ENCODE results near the gene KANSL1.

Gene KANSL1

DNA sequence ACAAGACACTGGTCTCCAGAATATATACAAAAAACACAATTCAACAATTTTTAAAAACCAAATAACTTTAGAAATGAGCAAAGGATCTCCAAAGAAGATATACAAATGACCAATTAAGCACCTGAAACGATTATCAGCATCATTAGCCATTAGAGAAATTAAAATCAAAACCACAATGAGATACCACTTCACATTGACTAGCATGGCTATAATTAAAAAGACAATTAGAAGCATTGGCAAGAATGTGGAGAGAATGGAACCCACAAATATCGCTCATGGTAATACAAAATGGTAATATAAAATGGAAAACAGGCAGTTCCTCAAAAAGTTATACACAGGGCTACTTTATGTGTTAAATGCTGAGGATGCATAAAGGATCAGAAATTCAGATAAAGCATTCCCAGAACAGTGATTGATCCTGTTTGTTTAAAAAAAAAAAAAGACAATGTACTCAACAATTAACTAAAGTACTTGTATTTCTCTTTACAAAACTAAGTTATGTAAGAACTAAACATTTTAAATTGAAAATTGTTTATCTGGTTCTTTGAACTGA is 52.5 kb downstream of the KANSL1 start:
- no peak for DNase-seq (ENCODE audit: low read depth)

DNA sequence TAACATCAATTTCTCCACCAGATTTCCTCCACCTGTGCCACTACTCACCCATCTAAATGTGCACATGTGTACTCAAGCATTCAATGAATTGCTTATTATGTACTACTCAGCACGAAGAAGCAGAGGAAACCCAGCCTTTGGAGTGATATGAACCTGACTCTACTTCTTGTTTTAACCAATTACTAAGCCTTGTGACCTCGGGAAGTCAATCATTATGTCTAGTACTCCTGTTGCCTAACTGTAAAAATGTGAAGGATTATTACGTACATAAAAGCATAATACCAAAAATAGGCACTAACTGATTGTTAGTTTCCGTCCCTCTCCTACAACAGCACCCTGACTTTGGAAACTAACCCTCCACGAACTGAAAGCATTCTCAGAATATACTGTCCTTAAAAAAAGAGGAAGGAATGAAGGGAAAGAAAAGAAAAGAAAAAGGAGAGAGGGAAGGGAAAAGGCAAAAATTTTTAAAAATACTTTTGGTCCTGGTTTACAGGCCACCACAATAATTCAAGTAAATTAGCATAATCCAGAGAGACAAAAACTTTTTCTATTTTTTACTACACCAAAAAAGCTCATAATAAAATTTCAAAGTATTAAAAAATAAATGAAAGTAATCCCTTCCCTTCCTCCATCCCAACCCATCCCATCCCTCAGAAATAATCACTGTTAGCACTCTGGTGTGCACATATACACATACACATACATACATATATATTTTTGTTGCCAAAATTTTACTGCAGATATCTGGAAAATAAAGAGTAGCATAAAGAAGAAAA is 53.6 kb downstream of the KANSL1 start:
- no peak for DNase-seq (ENCODE audit: low read depth)

DNA sequence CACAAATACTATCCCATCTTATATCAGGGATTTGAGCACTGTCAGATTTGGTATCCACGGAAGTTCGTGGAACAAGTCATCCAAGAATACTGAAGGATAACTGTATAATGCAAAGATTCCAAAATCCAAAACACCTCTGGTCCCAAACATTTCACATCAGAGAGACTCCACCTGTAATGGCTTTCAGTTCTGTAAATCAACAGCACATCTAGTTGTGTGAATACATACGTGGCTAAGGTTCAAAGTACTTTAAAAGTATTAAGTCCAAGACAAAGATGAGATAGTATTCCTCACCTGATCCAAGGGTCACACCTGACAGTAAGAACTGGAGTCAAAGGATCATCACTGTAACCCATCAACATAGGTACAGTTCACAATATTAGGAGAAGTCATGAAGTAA is 54.8 kb downstream of the KANSL1 start:
- no peak for DNase-seq (ENCODE audit: low read depth)

DNA sequence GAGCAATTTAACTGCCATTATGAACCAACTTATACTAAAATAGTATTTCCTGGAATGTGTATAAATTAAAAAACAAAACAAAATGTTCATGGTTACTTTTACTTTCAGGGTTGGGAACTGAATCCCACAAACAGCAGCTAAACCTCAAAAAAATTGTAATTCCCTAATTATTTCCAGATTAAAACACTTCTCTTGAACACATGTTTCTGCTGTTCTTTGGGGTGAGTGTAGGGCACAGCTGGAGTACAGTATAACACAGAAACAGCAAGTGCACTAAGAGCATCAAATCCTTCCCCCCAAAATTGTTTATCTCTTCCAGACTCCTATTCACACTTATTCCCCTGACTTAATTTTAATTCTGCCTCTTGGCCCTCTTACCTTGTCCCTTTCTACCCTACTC is 56.4 kb downstream of the KANSL1 start:
- no peak for DNase-seq (ENCODE audit: low read depth)

DNA sequence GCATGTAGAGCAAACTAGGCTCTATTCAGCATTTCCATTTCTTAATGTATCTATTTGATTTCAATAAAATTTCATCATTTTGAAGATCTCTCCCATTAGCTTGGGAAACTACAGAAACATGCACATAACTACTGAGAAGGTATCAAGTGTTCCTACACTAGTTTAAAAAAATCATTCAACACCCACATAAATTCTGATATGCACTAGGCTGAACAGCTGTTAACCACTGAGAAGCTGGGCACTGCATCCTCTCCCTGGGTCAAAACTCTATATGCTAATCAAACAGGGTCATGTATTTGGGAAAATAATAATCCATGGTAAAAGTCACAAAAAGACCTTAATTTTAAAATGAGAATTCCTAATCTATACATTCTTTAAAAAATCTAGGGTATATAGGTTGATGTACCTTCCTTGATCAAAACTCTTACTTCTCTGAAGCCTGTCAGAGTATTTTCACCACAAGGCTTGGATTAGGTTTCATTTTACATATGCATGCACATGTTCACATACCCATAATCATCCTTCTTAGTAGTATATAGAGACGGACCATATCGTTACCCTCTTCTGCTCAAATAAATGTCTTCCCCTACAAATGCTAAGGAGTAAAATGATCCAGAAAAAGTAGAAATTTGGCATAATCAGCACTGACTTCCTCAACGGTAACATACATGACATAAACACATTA is 57.2 kb downstream of the KANSL1 start:
- DNase-seq (ENCODE audit: low read depth) = no peak

DNA sequence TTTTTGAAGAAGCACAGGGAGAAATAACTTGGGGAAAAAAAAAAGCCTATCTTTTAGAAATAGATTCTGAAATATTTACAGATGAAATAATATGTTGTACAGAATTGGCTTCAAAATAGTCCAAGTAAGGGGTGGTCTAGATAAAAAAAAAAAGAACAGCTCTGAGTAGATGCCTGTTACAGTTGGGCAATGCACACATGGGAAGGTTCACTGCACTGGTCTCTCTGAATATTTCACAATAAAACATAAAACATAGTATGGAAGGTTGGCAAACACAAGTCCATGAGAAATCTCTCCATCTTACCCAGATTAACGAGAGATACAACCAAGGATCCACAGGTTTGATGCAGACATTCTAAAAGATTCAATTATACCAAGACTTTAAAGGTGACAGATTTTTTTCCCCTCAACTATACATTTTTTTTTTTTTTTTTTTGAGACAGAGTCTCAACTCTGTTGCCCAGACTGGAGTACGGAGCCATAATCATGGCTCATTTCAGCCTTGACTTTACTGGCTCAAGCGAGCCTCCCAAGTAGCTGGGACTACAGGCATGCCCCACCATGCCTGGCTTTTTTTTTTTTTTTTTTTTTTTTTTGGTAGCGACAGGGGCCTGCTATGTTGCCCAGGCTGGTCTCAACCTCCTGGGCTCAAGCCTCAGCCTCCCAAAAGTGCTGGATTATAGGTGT is 58.0 kb downstream of the KANSL1 start:
- DNase-seq (ENCODE audit: low read depth) = no peak

DNA sequence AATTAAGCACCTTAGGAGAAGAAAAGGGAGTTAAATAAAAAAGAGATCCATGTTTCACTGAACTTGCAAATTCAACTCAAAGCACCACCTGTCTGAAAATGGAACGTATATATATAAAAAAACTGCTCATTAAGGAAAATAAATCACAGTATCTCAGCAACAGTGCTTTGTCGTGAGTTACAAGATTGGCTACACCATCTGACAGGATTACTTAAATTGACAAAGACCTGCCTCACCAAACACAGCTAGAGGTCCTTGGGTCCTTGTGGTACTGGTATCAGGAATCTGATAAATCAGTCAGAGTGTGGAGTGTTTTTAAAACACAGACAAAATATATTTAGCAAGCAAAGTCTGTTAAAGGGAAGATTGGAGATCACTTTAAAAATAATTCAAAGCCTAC is 63.9 kb downstream of the KANSL1 start:
- DNase-seq (ENCODE audit: low read depth) = no peak

DNA sequence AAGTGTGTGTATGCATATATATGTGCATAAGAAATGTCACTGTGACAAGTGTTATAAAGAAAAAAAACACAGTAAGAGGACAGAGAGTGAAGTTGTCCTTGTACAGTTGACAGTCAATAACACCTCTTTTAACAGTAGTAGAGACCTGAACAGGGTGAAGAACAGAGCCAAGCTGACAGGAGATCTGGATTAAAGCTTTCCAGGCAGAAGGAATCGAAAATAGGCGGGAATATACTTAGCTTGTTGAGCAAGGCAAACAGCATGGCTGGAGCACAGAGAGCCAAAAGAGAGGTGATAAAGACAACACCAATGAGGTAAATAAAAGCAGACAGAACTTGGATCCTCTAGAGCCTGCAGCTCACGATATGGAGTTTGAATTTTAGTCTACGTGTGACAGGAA is 64.8 kb downstream of the KANSL1 start:
- no peak for DNase-seq (ENCODE audit: low read depth)

DNA sequence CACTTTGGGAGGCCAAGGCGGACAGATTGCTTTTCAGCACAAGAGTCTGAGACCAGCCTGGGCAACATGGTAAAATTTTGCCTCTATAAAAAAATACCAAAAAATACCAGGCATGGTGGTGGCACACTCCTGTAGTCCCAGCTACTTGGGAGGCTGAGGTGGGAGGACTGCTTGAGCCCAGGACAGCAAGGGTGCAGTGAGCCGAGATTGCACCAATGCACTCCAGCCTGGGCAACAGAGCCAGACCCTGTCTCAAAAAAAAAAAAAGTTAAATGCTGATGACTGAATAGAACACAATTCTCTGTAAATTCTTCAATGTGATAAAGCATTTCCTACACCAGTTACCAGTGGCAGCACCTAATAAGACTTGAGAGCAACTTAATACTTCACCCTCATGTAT is 65.7 kb downstream of the KANSL1 start:
- DNase-seq (ENCODE audit: low read depth) = no peak

DNA sequence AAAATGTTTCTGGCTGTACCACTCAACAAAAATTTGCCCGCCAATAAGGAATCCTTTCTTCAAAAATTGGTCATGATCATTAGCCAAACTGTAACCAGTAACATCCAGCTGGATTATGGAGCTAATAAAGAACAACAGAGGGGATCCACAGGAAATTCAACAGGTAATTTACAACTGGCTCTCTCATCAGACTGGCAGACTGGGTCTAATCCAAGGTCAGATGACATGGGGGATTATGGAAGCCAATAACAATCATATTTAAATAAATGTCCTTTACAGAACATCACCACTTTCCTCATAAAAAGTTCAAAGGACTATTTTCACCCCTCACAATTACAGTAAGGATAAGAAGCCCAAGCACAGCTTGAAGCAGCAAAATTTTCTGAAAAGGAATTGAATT is 66.4 kb downstream of the KANSL1 start:
- DNase-seq (ENCODE audit: low read depth) = no peak

DNA sequence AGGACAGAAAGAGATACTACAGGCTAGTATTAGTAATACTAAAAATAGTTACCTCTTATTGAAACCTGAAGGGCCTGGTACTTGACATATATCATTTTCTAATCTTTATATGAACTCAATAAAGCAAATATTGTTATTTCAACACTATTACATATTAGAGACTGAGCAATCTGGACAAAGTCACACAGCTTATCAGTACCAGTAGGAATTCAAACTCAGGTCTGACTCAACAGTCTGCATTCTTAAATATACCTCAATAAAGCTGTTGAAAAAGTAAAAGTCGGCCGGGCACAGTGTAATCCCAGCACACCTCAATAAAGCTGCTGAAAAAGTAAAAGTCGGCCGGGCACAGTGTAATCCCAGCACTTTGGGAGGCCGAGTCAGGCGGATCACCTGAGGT is 67.4 kb downstream of the KANSL1 start:
- DNase-seq (ENCODE audit: low read depth) = no peak

DNA sequence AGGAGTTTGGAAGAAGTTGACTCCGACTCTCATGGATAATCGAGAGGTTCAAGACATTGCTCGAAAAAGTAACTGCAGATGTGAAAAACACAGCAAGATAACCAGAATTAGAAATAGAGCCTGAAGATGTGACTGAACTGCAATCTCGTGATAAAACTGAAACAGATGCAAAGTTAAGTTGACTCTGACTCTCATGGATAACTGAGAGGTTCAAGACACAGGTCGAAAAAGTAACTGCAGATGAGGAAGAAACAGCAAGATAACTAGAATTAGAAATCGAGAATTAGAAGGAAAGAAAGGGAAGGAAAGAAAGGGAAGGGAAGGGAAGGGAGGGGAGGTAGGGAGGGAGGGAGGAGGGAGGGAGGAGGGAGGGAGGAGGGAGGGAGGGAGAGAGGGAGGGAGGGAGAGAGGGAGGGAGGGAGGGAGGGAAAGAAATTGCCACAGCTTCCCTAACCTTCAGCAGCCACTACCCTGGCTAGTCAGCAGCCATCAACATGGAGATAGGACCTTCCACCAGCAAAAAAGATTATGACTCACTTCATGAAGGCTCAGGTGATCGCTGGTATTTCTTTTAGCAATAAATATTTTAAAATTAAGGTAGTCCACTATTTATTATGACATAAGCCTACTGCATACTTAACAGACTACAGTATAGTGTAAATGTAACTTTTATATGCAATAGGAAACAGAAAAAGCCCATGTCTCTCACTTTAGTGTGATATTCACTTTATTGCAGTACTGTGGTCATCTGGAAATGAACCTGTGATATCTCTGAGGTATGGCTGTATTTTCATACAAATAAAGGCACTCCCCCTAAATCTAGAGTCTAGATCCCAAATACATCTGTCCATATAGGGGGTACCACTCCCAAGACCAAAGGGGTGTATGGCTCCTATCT is 68.3 kb downstream of the KANSL1 start:
- DNase-seq (ENCODE audit: low read depth) = no peak

DNA sequence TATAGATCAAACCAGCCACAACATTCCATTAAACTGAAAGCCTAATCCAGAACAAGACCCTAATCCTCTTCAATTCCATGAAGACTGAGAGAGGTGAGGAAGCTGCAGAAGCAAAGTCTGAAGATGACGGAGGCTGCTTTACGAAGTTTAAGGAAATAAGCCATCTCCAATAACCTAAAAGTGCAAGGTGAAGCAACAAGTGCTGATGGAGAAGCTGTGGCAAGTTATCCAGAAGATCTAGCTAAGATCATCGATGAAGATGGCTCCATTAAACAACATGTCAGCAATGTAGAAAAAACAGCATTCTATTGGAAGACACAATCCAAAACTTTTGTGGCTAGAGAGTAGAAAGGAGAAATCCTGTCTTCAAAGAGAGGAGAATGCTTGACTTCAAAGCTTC is 69.6 kb downstream of the KANSL1 start:
- no peak for DNase-seq (ENCODE audit: low read depth)

DNA sequence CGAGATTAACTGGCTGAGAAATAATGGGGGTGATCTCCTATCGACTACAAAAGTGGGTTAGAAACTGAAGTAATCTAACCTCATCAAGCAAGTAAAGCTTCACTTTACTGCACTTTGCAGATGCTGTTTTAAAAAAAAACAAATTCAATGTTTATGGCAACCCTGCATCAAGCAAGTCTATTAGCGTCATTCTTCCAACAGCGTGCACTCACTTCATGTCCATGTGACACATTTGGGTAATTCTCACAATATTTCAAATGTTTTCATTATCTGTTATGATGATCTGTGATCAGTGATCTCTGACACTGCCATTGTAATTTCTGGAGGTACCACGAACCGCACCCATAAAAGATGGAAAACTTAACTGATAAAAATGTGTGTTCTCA is 70.8 kb downstream of the KANSL1 start:
- DNase-seq (ENCODE audit: low read depth) = no peak

DNA sequence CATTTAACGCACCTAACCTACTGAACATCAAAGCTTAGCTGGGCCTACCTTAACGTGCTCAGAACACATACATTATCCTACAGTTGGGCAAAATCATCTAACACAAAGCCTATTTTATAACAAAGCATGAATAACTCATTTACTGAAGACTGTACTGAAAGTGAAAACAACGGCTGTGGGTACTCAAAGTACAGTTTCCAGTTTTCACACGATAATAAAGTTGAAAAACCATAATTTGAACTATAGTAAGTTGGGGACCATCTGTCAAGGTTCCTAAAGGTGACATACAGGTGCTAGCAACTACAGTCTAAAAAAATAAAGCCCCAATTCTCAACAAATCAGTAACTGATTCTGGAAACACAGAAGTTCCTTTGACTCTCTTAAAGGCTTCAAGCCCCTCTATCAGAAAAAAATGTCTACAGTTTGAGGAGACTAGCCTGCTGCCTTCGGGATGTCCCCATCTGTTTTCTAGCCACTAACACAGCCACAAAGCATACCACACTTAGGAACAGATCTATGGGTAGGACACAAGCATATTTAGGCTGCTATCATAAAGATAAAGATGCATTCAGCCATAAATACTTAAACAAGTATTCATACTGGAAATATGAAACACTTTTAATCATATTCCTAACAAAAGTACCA is 71.3 kb downstream of the KANSL1 start:
- no peak for DNase-seq (ENCODE audit: low read depth)

DNA sequence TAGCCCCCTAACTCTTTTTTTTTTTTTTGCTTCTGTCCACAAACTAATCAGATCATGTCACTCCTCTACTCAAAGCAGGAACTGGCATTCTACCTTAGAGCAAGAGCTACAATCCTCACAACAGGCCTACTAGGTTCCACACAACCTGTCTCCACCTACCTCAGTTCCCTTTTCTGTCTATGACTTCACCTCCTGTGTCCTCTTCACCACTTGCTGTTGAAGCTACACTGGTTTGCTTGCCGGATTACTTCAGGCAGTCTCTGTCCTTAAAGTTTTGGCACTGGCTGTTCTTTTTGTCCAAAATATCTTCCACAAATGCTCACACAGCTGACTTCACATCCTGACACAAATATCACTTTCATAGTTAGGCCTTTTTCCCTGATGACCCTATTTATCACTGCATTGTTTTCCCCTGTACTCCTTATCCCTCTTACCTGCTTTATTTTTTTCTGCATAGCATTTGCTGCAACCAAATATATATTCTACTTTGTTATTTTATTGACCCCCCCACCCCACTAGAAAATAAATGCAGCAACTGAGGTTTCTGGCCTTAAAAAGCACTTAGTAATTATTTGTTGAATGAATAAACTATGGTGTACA is 72.0 kb downstream of the KANSL1 start:
- DNase-seq (ENCODE audit: low read depth) = no peak

DNA sequence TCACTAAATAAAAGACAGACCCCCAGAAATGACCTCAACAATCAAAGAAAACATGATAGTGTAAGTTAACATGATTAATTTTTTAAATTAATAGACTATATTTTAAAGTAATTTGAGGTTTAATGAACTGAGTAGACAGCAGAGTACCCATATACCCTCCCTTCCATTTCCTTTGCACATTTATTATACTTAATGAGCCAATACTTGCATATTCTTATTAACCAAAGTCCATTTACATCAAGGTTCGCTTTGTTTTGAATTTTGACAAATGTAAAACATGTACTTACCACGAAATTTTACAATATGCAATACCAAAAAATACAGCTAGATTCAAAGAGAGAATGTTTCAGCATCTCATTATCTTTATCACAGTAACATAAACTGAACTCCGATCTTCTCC is 72.7 kb downstream of the KANSL1 start:
- no peak for DNase-seq (ENCODE audit: low read depth)

DNA sequence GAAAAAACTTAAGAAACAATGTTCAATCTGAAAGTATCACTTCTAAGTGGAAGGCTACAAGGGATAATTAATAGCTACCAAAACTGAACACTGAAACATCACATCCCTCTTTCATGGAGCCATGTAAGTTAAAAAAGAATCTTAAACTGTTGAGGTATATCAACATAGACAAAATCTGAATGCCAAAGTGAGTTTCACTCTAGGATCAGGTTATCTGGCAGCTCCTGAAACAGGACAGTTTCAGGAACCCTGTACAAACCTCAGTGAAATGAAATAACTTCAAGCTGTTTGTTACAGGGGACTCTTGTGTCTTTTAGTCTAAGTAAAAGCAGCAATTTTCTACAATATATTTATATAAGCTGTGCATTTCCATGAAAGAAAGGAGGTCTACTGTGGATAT is 73.2 kb downstream of the KANSL1 start:
- no peak for DNase-seq (ENCODE audit: low read depth)

DNA sequence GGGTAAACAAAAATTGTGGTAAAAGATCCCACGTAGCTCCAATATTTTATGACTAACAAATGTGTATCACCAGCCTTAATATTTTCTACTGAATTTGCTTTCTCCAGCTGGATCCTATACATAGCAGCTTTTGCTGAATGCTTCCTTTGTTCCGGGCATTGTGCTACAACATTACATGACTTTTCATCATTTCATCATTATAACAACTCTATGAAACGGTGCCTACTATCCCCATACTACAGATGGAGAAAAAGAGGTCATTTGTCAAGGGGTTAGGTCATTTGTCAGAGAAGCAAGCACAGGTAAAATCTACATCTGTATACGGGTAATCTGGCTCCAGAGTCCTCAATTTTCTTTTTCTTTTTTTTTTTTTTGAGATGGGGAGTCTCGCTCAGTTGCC is 74.3 kb downstream of the KANSL1 start:
- DNase-seq (ENCODE audit: low read depth) = no peak

DNA sequence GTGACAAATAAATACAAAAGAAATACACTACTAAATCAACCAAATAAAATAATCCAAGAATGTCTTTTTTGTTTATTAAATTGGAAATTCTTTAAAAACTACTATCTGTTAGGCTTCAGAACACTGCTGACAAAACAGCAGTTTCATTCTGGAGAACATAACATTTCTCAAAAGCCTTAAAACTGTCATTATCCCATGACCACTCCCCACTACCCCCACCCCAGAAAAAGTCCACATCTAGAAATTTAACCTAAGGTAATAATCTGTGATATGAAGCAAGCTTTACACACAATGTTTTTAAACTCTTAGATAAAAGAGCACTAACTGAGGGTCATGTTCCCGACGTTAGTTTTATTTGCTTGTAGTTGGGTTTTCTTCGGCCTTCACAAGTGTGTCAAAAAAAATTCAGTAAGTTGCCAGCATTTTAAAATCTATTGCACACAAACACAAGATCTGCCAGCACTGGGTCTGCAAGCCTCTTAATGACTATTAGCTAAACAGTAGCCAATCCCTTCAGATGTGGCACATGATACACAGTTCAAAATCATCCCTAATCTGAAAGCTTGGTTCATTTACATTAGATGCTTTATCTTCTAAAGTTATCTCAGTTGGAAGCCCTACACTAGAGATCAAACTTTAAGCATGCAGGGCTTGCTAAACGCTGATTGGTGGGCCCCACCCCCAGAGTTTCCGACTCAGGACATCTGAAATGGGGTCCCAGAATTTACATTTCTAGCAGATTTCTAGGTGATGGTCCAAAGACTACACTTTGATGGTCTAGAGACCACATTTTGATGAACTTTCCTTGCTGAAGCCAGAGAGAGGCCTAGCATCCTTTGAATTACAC is 75.2 kb downstream of the KANSL1 start:
- no peak for DNase-seq (ENCODE audit: low read depth)

Measured in HS-5 (cell line).